Prostate gland (tissue), 1 donor: ENCODE measurements around the gene RUSC2.

Source experiments
- POLR2A ChIP-seq: fragments of 450-650 bp; IDR thresholded peaks from one replicate; pipeline ENCODE4 v1.6.1; 2016; ENCODE audit warnings: antibody characterized with exemption, mild to moderate bottlenecking
- POLR2AphosphoS5 ChIP-seq: sonication (generic); formaldehyde crosslinking; IDR thresholded peaks from one replicate; pipeline ENCODE4 v1.6.1; 2017; ENCODE audit warnings: antibody characterized with exemption

DNA sequence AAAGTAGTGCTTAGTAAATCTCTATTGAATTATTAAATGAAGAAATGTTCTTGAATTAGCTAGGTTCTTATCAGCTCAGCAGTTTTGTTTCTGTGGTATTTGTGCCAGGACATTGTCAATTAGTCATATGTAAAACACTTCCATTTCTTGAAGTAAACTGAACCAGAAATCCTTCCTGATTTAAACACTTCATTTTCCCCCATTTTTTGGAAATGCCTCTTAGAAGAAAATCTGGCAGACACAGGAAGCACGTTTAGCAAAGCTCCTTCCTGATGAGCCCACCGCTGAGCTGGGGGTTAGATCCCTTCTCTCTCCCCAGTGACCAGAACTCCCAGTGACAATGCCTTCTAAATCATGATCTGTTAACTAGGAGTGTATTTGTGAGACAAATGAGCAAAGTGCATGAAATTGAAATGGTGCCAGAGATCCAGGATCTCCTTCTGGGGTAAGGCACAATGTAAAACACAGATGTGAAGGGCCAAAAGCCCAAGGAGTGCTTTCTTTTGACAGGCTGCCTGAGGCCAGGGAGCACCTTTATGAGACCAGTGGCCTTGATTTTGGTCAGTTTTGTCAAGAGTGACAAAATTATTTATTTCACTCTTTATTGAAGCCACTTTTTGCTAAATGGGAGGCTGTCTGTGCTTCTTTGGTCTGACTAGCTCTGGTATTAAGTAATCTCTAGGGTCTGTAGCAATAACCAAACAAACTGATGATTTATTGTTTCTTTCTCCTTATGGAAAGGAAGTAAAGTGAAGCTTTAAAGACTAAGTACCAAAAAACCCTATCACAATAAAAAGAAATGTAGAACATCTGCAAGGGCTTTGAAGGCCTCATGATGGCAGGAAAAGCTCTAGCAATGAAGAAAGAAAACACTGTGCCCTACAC is 25.5 kb upstream of the RUSC2 start:
- no peak for TF ChIP-seq POLR2AphosphoS5
- TF ChIP-seq POLR2A = no peak
